HEK293 (cell line): ENCODE results near the gene TLCD3A.

Experiments
- ATF2 ChIP-seq: fragments of 450-650 bp; formaldehyde crosslinking; IDR thresholded peaks from 2 replicates; pipeline ENCODE4 v1.5.1; 2016; ENCODE audit warnings: missing biosample characterization, missing genetic modification characterization, low read depth
- CTCF ChIP-seq: fragments of 450-650 bp; formaldehyde crosslinking; IDR thresholded peaks from 2 replicates; pipeline ENCODE4 v1.5.1; 2016; ENCODE audit warnings: missing biosample characterization, missing genetic modification characterization
- ZBTB20 ChIP-seq: fragments of 450-650 bp; formaldehyde crosslinking; IDR thresholded peaks from 2 replicates; pipeline ENCODE4 v1.5.1; 2016; ENCODE audit warnings: missing biosample characterization, missing genetic modification characterization
- ZNF248 ChIP-seq: fragments of 450-650 bp; formaldehyde crosslinking; IDR thresholded peaks from 2 replicates; pipeline ENCODE4 v1.5.1; 2017; ENCODE audit warnings: missing biosample characterization, missing genetic modification characterization
- ZNF426 ChIP-seq: fragments of 450-650 bp; formaldehyde crosslinking; IDR thresholded peaks from 2 replicates; pipeline ENCODE4 v1.5.1; 2017; ENCODE audit warnings: missing biosample characterization, missing genetic modification characterization, mild to moderate bottlenecking, inconsistent platforms, moderate library complexity
- ZNF510 ChIP-seq: fragments of 450-650 bp; formaldehyde crosslinking; IDR thresholded peaks from 2 replicates; pipeline ENCODE4 v1.5.1; 2018; ENCODE audit warnings: mild to moderate bottlenecking, missing genetic modification characterization, missing biosample characterization; ENCODE audit not compliant: insufficient replicate concordance
- ZNF513 ChIP-seq: fragments of 450-650 bp; IDR thresholded peaks from 2 replicates; pipeline ENCODE4 v1.5.1; 2018; ENCODE audit warnings: missing biosample characterization, missing genetic modification characterization
- ZNF555 ChIP-seq: fragments of 450-650 bp; formaldehyde crosslinking; conservative IDR thresholded peaks from 2 replicates; pipeline ENCODE4 v1.5.1; 2017; ENCODE audit warnings: missing biosample characterization, mild to moderate bottlenecking, missing genetic modification characterization, inconsistent platforms
- ZNF600 ChIP-seq: fragments of 450-650 bp; formaldehyde crosslinking; IDR thresholded peaks from 2 replicates; pipeline ENCODE4 v1.5.1; 2016; ENCODE audit warnings: missing biosample characterization, missing genetic modification characterization
- ZSCAN30 ChIP-seq: fragments of 450-650 bp; IDR thresholded peaks from 2 replicates; pipeline ENCODE4 v1.5.1; 2018; ENCODE audit warnings: missing biosample characterization, mild to moderate bottlenecking, missing genetic modification characterization, moderate library complexity
- TF ChIP-seq, protein P1 (sequence below): fragments of 450-650 bp; formaldehyde crosslinking; IDR thresholded peaks from 2 replicates; pipeline ENCODE4 v1.5.1; 2017; ENCODE audit warnings: missing biosample characterization, missing genetic modification characterization
- TF ChIP-seq, protein P2 (sequence below): fragments of 450-650 bp; formaldehyde crosslinking; IDR thresholded peaks from 2 replicates; pipeline ENCODE4 v1.5.1; 2016; ENCODE audit warnings: missing biosample characterization, missing genetic modification characterization
- TF ChIP-seq, protein P3 (sequence below): fragments of 450-650 bp; formaldehyde crosslinking; optimal IDR thresholded peaks from 2 replicates; pipeline ENCODE3; 2016; ENCODE audit warnings: missing biosample characterization, mild to moderate bottlenecking, missing genetic modification characterization

DNA sequence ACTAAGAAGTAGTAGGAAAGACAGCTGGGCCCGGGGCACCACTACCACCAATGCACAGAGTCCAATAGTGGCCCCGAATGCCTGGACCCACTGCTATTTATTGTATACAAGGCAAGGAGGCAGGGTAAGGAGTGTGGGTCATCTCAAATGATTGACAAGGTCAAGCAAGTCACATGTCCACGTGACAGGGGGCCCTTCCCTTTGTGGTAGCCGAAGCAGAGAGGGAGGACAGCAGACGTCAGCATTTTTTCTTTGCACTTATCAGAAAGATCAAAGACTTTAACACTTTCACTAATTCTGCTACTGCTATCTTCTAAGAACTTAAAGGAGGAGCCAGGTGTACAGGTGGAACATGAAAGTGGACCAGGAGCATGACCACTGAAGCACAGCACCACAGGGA, 24.3 kb upstream of the TLCD3A start:
- TF ChIP-seq, protein P1, sequence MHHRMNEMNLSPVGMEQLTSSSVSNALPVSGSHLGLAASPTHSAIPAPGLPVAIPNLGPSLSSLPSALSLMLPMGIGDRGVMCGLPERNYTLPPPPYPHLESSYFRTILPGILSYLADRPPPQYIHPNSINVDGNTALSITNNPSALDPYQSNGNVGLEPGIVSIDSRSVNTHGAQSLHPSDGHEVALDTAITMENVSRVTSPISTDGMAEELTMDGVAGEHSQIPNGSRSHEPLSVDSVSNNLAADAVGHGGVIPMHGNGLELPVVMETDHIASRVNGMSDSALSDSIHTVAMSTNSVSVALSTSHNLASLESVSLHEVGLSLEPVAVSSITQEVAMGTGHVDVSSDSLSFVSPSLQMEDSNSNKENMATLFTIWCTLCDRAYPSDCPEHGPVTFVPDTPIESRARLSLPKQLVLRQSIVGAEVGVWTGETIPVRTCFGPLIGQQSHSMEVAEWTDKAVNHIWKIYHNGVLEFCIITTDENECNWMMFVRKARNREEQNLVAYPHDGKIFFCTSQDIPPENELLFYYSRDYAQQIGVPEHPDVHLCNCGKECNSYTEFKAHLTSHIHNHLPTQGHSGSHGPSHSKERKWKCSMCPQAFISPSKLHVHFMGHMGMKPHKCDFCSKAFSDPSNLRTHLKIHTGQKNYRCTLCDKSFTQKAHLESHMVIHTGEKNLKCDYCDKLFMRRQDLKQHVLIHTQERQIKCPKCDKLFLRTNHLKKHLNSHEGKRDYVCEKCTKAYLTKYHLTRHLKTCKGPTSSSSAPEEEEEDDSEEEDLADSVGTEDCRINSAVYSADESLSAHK (tag by site-specific recombination) = no peak
- no peak for TF ChIP-seq CTCF (tag by site-specific recombination)
- TF ChIP-seq ZNF510 (tag by site-specific recombination) = no peak
- TF ChIP-seq ZNF555 = no peak
- TF ChIP-seq ZNF426 (tag by site-specific recombination) = no peak
- TF ChIP-seq ATF2 (tag by site-specific recombination) = no peak
- TF ChIP-seq ZNF513 (tag by site-specific recombination) = no peak
- no peak for TF ChIP-seq ZSCAN30
- TF ChIP-seq ZNF600 (tag by site-specific recombination) = no peak
- no peak for TF ChIP-seq ZNF248 (tag by site-specific recombination)
- TF ChIP-seq, protein P2, sequence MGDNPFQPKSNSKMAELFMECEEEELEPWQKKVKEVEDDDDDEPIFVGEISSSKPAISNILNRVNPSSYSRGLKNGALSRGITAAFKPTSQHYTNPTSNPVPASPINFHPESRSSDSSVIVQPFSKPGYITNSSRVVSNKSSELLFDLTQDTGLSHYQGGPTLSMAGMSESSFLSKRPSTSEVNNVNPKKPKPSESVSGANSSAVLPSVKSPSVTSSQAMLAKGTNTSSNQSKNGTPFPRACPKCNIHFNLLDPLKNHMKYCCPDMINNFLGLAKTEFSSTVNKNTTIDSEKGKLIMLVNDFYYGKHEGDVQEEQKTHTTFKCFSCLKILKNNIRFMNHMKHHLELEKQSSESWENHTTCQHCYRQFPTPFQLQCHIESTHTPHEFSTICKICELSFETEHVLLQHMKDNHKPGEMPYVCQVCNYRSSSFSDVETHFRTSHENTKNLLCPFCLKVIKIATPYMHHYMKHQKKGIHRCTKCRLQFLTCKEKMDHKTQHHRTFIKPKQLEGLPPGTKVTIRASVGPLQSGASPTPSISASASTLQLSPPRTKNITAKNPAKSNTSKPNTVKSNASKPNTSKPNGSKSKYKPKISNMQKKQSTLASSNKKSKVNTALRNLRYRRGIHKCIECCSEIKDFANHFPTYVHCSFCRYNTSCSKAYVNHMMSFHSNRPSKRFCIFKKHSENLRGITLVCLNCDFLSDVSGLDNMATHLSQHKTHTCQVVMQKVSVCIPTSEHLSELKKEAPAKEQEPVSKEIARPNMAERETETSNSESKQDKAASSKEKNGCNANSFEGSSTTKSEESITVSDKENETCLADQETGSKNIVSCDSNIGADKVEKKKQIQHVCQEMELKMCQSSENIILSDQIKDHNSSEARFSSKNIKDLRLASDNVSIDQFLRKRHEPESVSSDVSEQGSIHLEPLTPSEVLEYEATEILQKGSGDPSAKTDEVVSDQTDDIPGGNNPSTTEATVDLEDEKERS (tag by site-specific recombination) = no peak
- no peak for TF ChIP-seq ZBTB20 (tag by site-specific recombination)
- TF ChIP-seq, protein P3, sequence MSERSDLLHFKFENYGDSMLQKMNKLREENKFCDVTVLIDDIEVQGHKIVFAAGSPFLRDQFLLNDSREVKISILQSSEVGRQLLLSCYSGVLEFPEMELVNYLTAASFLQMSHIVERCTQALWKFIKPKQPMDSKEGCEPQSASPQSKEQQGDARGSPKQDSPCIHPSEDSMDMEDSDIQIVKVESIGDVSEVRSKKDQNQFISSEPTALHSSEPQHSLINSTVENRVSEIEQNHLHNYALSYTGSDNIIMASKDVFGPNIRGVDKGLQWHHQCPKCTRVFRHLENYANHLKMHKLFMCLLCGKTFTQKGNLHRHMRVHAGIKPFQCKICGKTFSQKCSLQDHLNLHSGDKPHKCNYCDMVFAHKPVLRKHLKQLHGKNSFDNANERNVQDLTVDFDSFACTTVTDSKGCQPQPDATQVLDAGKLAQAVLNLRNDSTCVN (tag by site-specific recombination) = no peak
